ENCODE data around the gene PTPRR.

DNA sequence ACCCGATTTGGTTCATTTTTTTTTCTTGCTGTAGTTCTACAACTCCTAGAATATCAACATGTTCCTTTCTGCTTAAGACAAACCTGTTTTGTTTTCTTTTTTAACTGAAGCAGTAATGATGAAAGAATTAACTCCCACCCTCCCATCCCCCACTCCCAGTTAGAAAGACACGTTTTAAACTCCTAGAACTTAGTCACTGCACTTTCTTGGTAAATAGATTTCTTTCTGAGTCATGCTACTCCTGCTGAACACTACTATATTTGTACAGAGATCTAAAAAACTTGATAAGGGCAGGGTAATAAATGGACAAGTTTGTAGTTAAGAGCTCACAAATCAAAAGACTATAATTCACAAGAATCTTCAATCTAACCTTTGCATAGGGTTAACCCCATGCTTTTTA lies 164.4 kb downstream of the PTPRR start:
- TF ChIP-seq, protein P1, sequence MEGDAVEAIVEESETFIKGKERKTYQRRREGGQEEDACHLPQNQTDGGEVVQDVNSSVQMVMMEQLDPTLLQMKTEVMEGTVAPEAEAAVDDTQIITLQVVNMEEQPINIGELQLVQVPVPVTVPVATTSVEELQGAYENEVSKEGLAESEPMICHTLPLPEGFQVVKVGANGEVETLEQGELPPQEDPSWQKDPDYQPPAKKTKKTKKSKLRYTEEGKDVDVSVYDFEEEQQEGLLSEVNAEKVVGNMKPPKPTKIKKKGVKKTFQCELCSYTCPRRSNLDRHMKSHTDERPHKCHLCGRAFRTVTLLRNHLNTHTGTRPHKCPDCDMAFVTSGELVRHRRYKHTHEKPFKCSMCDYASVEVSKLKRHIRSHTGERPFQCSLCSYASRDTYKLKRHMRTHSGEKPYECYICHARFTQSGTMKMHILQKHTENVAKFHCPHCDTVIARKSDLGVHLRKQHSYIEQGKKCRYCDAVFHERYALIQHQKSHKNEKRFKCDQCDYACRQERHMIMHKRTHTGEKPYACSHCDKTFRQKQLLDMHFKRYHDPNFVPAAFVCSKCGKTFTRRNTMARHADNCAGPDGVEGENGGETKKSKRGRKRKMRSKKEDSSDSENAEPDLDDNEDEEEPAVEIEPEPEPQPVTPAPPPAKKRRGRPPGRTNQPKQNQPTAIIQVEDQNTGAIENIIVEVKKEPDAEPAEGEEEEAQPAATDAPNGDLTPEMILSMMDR (IDR thresholded peaks at IDR 0.05): no peak
- TF ChIP-seq POLR2A (IDR thresholded peaks at IDR 0.05): no peak

Measured in ovary (tissue), 3 donors.